ENCODE data around the gene ZNF524. TPM values are rescaled to one million over a fixed set of nuclear protein-coding genes. Genes with fewer than 3 reads are reported as not detected.

The ZNF524 gene
- total and polyA plus RNA-seq, 9 of the 15 experiments (the other 6 are each of a cell fraction or from before 2014, with no cell fraction given) = 0.08 to 15.6 (median 2.9) TPM

- TF ChIP-seq FOXP4 (CRISPR knock-in tag; IDR thresholded peaks at IDR 0.05; ENCODE audit: borderline replicate concordance) (no peak), JUNB (CRISPR knock-in tag; conservative IDR thresholded peaks at IDR 0.05) (no peak), CREB3 (tag; conservative IDR thresholded peaks at IDR 0.05; ENCODE audit: low read depth) (no peak), FOXK1 (CRISPR knock-in tag; IDR thresholded peaks at IDR 0.05; ENCODE audit: borderline replicate concordance) (peak; percentile 21; the same call in 1 of the 2 replicates), NEUROD1 (IDR thresholded peaks at IDR 0.05; ENCODE audit: borderline replicate concordance, low read depth, low read length, partially characterized antibody) (peak; percentile 20), TOE1 (IDR thresholded peaks at IDR 0.05; ENCODE audit: borderline replicate concordance) (0 out of 2 replicates have a peak, but pooled peaks have one; percentile 33), TOE1 (CRISPR knock-in tag; IDR thresholded peaks at IDR 0.05; ENCODE audit: borderline replicate concordance, low read depth) (no peak), TAF1 (IDR thresholded peaks at IDR 0.05; ENCODE audit: control insufficient read depth, extremely low read depth, insufficient read depth, low read length, severe bottlenecking) (peak; percentile 98), L3MBTL2 (IDR thresholded peaks at IDR 0.05) (peak; percentile 76), POLR2AphosphoS5 (IDR thresholded peaks at IDR 0.05; ENCODE audit: control insufficient read depth, insufficient read depth, low read depth, low read length) (peak; percentile 83), SMARCE1 (IDR thresholded peaks at IDR 0.05) (peak; percentile 17; the same call in 1 of the 2 replicates), CTBP1 (IDR thresholded peaks at IDR 0.05; ENCODE audit: borderline replicate concordance) (peak; percentile 33; the same call in 1 of the 2 replicates), ZEB2 (IDR thresholded peaks at IDR 0.05) (0 out of 2 replicates have a peak, but pooled peaks have one; percentile 59), TBP (optimal IDR thresholded peaks at IDR 0.05; ENCODE audit: low read depth, low read length) (peak; percentile 95), EP400 (IDR thresholded peaks at IDR 0.05) (peak; percentile 33; the same call in 1 of the 2 replicates), RB1 (IDR thresholded peaks at IDR 0.05; ENCODE audit: low read depth) (peak; percentile 44; the same call in 1 of the 2 replicates), AFF4 (CRISPR knock-in tag; IDR thresholded peaks at IDR 0.05) (peak; percentile 84; the same call in 1 of the 2 replicates), KAT7 (CRISPR knock-in tag; IDR thresholded peaks at IDR 0.05; ENCODE audit: borderline replicate concordance) (0 out of 2 replicates have a peak, but pooled peaks have one; percentile 71), HDAC8 (tag; IDR thresholded peaks at IDR 0.05) (no peak)
Measured at GRCh38 chr19:55624109-55625003, 24.3 kb downstream of the ZNF524 start, which contains the start of gene ZNF784 (continued).
